ENCODE data around the gene ITGB4. TPM values are rescaled to one million over a fixed set of nuclear protein-coding genes. Genes with fewer than 3 reads are reported as not detected.
A peak's percentile ranks its signal among the peaks of the same experiment; 100 is the strongest.

ITGB4 gene
- polyA plus RNA-seq, 1 of the 3 experiments (the other 2 are of a cell fraction): 7.0 TPM

DNA sequence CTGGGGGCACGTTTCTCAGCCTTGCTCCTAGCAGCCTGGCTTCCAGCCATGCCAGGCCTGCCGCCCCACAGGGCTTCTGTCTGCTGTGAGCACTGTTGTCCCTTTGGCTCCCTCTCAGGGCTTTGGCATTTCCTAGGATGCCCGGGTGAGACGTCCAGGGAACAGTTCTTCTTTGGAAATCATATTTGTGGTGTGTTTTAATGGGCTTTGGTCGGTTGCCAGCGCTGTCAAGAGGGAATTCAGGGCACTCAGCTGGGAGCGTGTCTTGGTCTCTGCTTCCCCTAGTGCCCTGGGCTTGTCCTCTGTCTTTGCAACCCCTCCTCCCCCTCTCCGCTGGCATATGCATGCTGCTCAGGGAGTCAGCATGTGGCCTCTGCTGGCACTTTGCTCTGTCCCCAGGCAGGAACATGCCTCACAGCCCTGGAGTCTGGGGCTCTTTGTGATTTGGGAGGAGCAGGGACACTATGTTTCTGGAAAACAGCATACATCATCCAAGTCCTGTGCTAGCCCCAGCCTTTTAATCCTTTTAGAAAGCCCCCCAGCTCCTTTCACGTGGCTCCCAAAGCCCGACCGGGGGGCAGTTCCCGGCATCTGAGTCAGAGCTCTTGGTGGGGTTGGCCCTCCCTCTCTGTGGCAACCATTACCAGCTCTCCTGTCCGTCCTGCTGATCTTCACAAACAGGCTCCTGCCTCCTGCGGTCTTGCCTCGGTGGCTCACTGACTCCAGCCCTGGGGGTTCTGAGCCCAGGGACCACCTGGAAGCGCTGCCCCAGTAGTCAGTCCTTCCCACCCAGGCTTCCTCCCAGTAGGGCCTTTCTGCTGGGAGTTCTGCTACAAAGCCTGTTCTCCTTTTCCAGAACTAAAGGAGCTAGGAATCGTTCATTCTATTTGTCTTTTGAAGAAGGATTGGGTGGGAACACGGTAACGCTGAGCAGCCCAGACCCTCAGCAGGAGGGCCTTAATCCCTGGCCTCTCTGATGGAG lies 27.5 kb upstream of the ITGB4 start (continued):
- TF ChIP-seq FOSL2 (IDR thresholded peaks at IDR 0.05; ENCODE audit: borderline replicate concordance, low read depth): peak; percentile 77
- TF ChIP-seq, protein P1, sequence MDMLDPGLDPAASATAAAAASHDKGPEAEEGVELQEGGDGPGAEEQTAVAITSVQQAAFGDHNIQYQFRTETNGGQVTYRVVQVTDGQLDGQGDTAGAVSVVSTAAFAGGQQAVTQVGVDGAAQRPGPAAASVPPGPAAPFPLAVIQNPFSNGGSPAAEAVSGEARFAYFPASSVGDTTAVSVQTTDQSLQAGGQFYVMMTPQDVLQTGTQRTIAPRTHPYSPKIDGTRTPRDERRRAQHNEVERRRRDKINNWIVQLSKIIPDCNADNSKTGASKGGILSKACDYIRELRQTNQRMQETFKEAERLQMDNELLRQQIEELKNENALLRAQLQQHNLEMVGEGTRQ (IDR thresholded peaks at IDR 0.05; ENCODE audit: borderline replicate concordance, low read depth, low read length): no peak
- TF ChIP-seq YY1 (IDR thresholded peaks at IDR 0.05; ENCODE audit: low read depth): peak; percentile 11
- peak; percentile 99 for TF ChIP-seq NFIC (IDR thresholded peaks at IDR 0.05; ENCODE audit: borderline replicate concordance)
- peak; percentile 7; the same call in 1 of the 2 replicates for TF ChIP-seq MEF2A (IDR thresholded peaks at IDR 0.05; ENCODE audit: borderline replicate concordance, low read depth)
- TF ChIP-seq FOXM1 (IDR thresholded peaks at IDR 0.05; ENCODE audit: low read depth): peak; percentile 81
- peak; percentile 98 for TF ChIP-seq RXRA (IDR thresholded peaks at IDR 0.05; ENCODE audit: borderline replicate concordance, low read depth)
- TF ChIP-seq JUND (IDR thresholded peaks at IDR 0.05): peak; percentile 90
- 0 out of 2 replicates have a peak, but pooled peaks have one; percentile 47 for TF ChIP-seq GABPA (IDR thresholded peaks at IDR 0.05; ENCODE audit: low read depth)
- TF ChIP-seq ELF1 (IDR thresholded peaks at IDR 0.05): no peak
- no peak for TF ChIP-seq FOXJ3 (CRISPR knock-in tag; IDR thresholded peaks at IDR 0.05)
- TF ChIP-seq RFX5 (IDR thresholded peaks at IDR 0.05; ENCODE audit: low read length): no peak
- peak; percentile 99 for TF ChIP-seq MXI1 (IDR thresholded peaks at IDR 0.05; ENCODE audit: low read depth, low read length)
- TF ChIP-seq EZH2phosphoT487 (IDR thresholded peaks at IDR 0.05; ENCODE audit: borderline replicate concordance, low read depth): no peak
- TF ChIP-seq, protein P2, sequence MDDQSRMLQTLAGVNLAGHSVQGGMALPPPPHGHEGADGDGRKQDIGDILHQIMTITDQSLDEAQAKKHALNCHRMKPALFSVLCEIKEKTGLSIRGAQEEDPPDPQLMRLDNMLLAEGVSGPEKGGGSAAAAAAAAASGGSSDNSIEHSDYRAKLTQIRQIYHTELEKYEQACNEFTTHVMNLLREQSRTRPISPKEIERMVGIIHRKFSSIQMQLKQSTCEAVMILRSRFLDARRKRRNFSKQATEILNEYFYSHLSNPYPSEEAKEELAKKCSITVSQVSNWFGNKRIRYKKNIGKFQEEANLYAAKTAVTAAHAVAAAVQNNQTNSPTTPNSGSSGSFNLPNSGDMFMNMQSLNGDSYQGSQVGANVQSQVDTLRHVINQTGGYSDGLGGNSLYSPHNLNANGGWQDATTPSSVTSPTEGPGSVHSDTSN (IDR thresholded peaks at IDR 0.05): peak; percentile 92
- TF ChIP-seq, protein P3, sequence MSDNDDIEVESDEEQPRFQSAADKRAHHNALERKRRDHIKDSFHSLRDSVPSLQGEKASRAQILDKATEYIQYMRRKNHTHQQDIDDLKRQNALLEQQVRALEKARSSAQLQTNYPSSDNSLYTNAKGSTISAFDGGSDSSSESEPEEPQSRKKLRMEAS (IDR thresholded peaks at IDR 0.05; ENCODE audit: low read depth): peak; percentile 99
- TF ChIP-seq, protein P4, sequence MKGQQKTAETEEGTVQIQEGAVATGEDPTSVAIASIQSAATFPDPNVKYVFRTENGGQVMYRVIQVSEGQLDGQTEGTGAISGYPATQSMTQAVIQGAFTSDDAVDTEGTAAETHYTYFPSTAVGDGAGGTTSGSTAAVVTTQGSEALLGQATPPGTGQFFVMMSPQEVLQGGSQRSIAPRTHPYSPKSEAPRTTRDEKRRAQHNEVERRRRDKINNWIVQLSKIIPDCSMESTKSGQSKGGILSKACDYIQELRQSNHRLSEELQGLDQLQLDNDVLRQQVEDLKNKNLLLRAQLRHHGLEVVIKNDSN (IDR thresholded peaks at IDR 0.05; ENCODE audit: borderline replicate concordance, low read depth): peak; percentile 52; the same call in 1 of the 2 replicates
- TF ChIP-seq GATA2 (CRISPR knock-in tag; IDR thresholded peaks at IDR 0.05): no peak
- peak; percentile 99 for TF ChIP-seq SIN3A (IDR thresholded peaks at IDR 0.05; ENCODE audit: borderline replicate concordance, low read depth, low read length)
- peak; percentile 16; the same call in 1 of the 2 replicates for TF ChIP-seq SMC3 (IDR thresholded peaks at IDR 0.05; ENCODE audit: low read depth, low read length)

All from SK-N-SH (cell line).